ENCODE data around the gene MGMT. TPM values are rescaled to one million over a fixed set of nuclear protein-coding genes. Genes with fewer than 3 reads are reported as not detected.

The MGMT gene
- polyA plus RNA-seq, 3 donors: 9.5 to 23.5 (median 17.5) TPM

- Mint-ChIP-seq H3K27ac (no peak overlapping the region), H3K27me3 (ENCODE audit: low read depth in 3 of 3) (peaks cover 0 to 9% (median 0%) of the 10 kb centered on the region in 3 donors), H3K9me3 (peaks cover 7 to 21% (median 11%) of the 10 kb centered on the region in 7 donors), H3K36me3 (peaks cover 3 to 8% of the 10 kb centered on the region in 2 donors), H3K4me1 (peaks cover 3% of the 10 kb centered on the region), H3K4me3 (no peak overlapping the region)
- 34% methylated on average over 10 of the region's 19 CpGs for WGBS (ENCODE audit: insufficient coverage)
- Histone ChIP-seq H3K4me2 (replicated peaks; ENCODE audit: extremely low read depth, low read length, poor library complexity, severe bottlenecking) (no peak overlapping the region), H3K9me3 (replicated peaks in 1 of 2; ENCODE audit: control insufficient read depth in 1 of 2, insufficient read depth in 1 of 2, low read length in 2 of 2) (peaks cover 0 to 17% of the 10 kb centered on the region in 2 donors), H2AFZ (ENCODE audit: insufficient read depth, low read depth, low read length, poor library complexity, severe bottlenecking) (no peak overlapping the region), H4K20me1 (ENCODE audit: insufficient read depth, low read length) (no peaks in the 10 kb centered on the region), H3K4me1 (ENCODE audit: control insufficient read depth in 1 of 2, insufficient read depth in 2 of 2, low read length in 2 of 2) (no peaks in the 10 kb centered on the region), H3K4me3 (replicated peaks in 1 of 3; ENCODE audit: low read depth in 2 of 3, low read length in 3 of 3) (no peak overlapping the region), H3K9ac (ENCODE audit: insufficient read depth, low read length, poor library complexity, severe bottlenecking) (no peak overlapping the region), H3K27me3 (ENCODE audit: control insufficient read depth in 2 of 2, insufficient read depth in 2 of 2, low read length in 2 of 2) (no peaks in the 10 kb centered on the region), H3K27ac (ENCODE audit: low read depth in 1 of 2, low read length in 2 of 2) (no peak overlapping the region), H3K36me3 (replicated peaks in 1 of 2; ENCODE audit: control insufficient read depth in 1 of 2, insufficient read depth in 2 of 2, low read length in 2 of 2) (no peaks in the 10 kb centered on the region), H3K79me2 (ENCODE audit: insufficient read depth, low read length) (no peaks in the 10 kb centered on the region)
- DNase-seq: no peak
- TF ChIP-seq, protein P1, sequence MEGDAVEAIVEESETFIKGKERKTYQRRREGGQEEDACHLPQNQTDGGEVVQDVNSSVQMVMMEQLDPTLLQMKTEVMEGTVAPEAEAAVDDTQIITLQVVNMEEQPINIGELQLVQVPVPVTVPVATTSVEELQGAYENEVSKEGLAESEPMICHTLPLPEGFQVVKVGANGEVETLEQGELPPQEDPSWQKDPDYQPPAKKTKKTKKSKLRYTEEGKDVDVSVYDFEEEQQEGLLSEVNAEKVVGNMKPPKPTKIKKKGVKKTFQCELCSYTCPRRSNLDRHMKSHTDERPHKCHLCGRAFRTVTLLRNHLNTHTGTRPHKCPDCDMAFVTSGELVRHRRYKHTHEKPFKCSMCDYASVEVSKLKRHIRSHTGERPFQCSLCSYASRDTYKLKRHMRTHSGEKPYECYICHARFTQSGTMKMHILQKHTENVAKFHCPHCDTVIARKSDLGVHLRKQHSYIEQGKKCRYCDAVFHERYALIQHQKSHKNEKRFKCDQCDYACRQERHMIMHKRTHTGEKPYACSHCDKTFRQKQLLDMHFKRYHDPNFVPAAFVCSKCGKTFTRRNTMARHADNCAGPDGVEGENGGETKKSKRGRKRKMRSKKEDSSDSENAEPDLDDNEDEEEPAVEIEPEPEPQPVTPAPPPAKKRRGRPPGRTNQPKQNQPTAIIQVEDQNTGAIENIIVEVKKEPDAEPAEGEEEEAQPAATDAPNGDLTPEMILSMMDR (IDR thresholded peaks at IDR 0.05): no peak
- intact Hi-C loops (cut with micrococcal nuclease): no loop called here
Observed at GRCh38 chr10:129605986-129606518, 139.0 kb downstream of the MGMT start.

GRCh38 chr10:129607607-129608109 is 140.6 kb downstream of the MGMT start:
- Histone ChIP-seq H3K4me2 (replicated peaks; ENCODE audit: extremely low read depth, low read length, poor library complexity, severe bottlenecking) (no peak overlapping the region), H3K27me3 (ENCODE audit: control insufficient read depth in 2 of 2, insufficient read depth in 2 of 2, low read length in 2 of 2) (no peaks in the 10 kb centered on the region), H3K27ac (ENCODE audit: low read depth in 1 of 2, low read length in 2 of 2) (no peak overlapping the region), H3K4me1 (ENCODE audit: control insufficient read depth in 1 of 2, insufficient read depth in 2 of 2, low read length in 2 of 2) (no peaks in the 10 kb centered on the region), H4K20me1 (ENCODE audit: insufficient read depth, low read length) (no peaks in the 10 kb centered on the region), H3K4me3 (replicated peaks in 1 of 3; ENCODE audit: low read depth in 2 of 3, low read length in 3 of 3) (no peak overlapping the region), H3K9ac (ENCODE audit: insufficient read depth, low read length, poor library complexity, severe bottlenecking) (no peak overlapping the region), H3K9me3 (replicated peaks in 1 of 2; ENCODE audit: control insufficient read depth in 1 of 2, insufficient read depth in 1 of 2, low read length in 2 of 2) (peaks cover 0 to 20% of the 10 kb centered on the region in 2 donors), H2AFZ (ENCODE audit: insufficient read depth, low read depth, low read length, poor library complexity, severe bottlenecking) (no peak overlapping the region), H3K36me3 (replicated peaks in 1 of 2; ENCODE audit: control insufficient read depth in 1 of 2, insufficient read depth in 2 of 2, low read length in 2 of 2) (no peaks in the 10 kb centered on the region), H3K79me2 (ENCODE audit: insufficient read depth, low read length) (no peaks in the 10 kb centered on the region)
- WGBS (ENCODE audit: insufficient coverage): 86% methylated on average over 4 of the region's 8 CpGs
- TF ChIP-seq, protein P1 (IDR thresholded peaks at IDR 0.05): no peak
- Mint-ChIP-seq H3K36me3 (peaks cover 3 to 8% of the 10 kb centered on the region in 2 donors), H3K4me1 (peaks cover 3% of the 10 kb centered on the region), H3K27ac (no peak overlapping the region), H3K9me3 (peaks cover 8 to 21% (median 13%) of the 10 kb centered on the region in 7 donors), H3K4me3 (no peak overlapping the region), H3K27me3 (ENCODE audit: low read depth in 3 of 3) (peaks cover 0 to 10% (median 0%) of the 10 kb centered on the region in 3 donors)
- DNase-seq: no peak
- intact Hi-C loops (cut with micrococcal nuclease): no loop called here

Data from CD14-positive monocyte (primary cell).